GM06990 (cell line): ENCODE data around the gene DPP4.

ENCODE experiments used
- DNase-seq: peaks from one replicate; pipeline ENCODE4 v3.0.0-alpha.2; 2011; ENCODE audit not compliant: insufficient read length; ENCODE audit errors: extremely low read depth
- H3K27me3 ChIP-seq: replicated peaks from 2 replicates; pipeline ENCODE4 v1.6.0; 2011; ENCODE audit warnings: low read length; ENCODE audit not compliant: control insufficient read depth, insufficient read depth
- H3K36me3 ChIP-seq: 2 replicates; pipeline ENCODE4 v1.5.1; 2011; ENCODE audit warnings: low read length; ENCODE audit not compliant: control insufficient read depth, insufficient read depth
- H3K4me3 ChIP-seq: replicated peaks from 2 replicates; pipeline ENCODE4 v1.5.1; 2011; ENCODE audit warnings: low read depth, mild to moderate bottlenecking, control low read depth, low read length
- TF ChIP-seq, protein P1 (sequence below): IDR thresholded peaks from 2 replicates; pipeline ENCODE4 v1.5.1; 2011; ENCODE audit warnings: low read length, control low read depth, mild to moderate bottlenecking, inconsistent platforms; ENCODE audit not compliant: insufficient read depth, poor library complexity, severe bottlenecking

Gene DPP4

DNA sequence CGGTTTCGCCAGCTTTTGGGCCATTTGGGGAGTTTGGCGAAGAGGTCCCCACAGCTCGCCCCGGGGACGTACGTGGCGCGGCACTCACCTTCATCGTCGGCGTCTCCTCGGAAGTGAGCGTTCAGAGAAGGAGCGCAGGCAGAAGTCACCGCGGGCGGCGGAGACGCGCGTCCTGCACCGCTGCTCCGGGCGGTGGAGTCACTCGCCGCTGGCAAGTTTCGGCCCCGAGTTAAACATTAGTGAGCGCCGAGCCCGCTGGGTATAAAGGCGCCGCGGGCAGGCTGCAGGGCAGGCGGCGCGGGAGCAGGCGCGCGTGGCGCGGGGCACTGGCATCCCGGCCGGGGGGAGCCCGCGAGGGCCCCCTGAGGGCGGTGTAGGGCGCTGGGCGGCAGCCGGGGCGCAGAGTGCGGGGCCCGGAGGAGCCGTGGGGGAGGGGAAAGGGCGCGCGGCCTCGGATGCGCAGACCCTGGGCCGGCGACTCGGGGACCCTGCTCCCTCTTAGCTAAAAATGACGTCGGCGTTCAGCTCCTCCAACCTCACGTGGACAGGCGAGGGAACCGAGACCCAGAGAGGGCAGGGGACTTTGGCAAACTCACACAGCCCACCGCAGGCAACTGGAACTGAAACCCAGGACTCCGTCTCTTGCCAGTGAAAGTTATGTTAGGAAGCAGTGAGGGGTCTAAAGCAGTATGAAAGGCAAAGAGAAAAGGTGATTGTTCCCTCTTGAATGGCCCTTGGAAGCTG lies at the start of gene DPP4:
Gene DPP4, minus strand, starts transcription at position 328 of the 744 bp plus-strand sequence. Its CDS starts 234 bp downstream, at position 94.
- TF ChIP-seq, protein P1, sequence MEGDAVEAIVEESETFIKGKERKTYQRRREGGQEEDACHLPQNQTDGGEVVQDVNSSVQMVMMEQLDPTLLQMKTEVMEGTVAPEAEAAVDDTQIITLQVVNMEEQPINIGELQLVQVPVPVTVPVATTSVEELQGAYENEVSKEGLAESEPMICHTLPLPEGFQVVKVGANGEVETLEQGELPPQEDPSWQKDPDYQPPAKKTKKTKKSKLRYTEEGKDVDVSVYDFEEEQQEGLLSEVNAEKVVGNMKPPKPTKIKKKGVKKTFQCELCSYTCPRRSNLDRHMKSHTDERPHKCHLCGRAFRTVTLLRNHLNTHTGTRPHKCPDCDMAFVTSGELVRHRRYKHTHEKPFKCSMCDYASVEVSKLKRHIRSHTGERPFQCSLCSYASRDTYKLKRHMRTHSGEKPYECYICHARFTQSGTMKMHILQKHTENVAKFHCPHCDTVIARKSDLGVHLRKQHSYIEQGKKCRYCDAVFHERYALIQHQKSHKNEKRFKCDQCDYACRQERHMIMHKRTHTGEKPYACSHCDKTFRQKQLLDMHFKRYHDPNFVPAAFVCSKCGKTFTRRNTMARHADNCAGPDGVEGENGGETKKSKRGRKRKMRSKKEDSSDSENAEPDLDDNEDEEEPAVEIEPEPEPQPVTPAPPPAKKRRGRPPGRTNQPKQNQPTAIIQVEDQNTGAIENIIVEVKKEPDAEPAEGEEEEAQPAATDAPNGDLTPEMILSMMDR, result no peak
- H3K36me3 ChIP-seq, result no peaks in the 10 kb centered on the region
- no peaks in the 10 kb centered on the region for H3K27me3 ChIP-seq
- peak; percentile 71 for DNase-seq
- H3K4me3 ChIP-seq, result peak within 1 kb of the TSS; percentile 61

DNA sequence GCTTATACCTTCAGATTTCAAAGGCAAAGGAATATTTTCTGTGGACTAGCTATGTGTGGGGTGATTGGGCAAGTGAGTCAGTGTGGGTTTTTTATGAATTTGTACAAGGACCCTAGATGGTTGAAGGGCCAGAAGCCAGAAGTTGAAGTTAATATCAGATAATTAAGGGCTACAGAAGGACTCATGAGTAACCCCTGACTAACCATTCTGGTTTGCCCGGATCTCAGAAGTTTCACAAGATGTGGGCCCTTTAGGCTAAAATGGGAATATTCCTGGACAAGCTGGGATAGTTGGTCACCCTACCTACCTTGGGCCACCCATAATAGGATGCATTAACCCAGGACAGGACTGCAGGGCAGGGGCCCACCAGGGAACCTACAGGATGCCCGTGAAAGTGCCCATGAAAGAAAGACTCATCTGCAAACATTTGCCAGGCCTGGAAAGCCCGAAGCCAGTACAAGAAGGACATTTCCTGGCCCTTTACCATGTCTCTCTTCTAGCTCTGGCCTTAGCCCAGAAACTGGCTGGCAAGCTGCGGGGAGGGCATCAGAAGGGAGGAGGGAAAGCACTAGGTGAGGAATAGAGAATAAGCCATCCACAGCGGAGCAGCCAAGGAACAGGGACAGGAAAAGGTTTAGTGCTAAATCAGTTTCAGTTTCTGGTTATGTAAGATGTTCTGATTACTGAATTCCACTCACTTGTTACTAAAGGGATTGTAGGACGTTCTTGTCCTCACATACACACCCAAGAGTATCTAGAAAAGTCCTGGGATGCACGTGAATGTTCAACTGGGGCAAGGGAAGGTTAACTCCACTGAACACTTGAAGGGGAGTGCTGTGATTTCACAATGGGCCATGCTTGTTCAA lies 44.4 kb upstream of the DPP4 start:
- no peaks in the 10 kb centered on the region for H3K36me3 ChIP-seq
- DNase-seq, result no peak
- H3K27me3 ChIP-seq, result no peaks in the 10 kb centered on the region
- TF ChIP-seq, protein P1, result no peak
- no peak overlapping the region for H3K4me3 ChIP-seq

DNA sequence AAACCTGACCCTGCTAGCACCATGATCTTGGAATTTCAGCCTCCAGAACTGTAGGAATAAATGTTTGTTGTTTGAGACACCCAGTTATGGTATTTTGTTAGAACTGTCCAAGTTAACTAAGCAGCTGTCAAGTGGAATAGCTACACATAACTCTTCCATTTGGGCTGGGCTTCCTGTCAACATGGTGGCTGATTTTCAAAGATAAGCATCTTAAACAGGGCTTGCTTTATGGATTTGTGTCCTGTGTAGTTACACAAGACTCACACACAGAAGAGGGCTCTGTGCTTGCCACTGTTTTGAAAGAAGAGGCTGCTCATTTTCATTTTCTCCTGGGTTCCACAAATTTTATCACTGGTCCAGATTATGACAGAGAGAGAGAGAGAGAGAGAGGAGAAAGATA lies 42.3 kb upstream of the DPP4 start:
- TF ChIP-seq, protein P1, result no peak
- Histone ChIP-seq H3K36me3 (no peaks in the 10 kb centered on the region), H3K27me3 (no peaks in the 10 kb centered on the region), H3K4me3 (no peak overlapping the region)
- DNase-seq, result no peak

DNA sequence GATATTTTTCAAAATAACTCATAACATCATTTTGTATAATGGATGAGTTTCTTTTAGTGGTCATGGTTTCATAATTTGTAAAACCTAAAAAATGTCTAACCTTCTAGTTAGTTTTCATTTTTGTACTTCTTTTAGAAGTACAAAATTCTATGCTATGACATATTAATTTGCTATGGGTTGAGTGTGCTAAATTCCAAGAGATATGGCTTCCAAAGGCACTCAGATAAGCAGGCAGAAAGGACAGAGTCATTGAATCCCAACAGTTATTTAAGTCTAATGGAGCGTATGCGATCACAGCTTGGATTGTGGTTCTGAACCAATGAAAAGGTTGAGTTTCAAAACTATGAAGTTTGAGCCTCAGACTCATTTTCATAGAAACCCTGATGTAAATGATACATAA lies 41.1 kb upstream of the DPP4 start:
- Histone ChIP-seq H3K36me3 (no peaks in the 10 kb centered on the region), H3K4me3 (no peak overlapping the region), H3K27me3 (no peaks in the 10 kb centered on the region)
- TF ChIP-seq, protein P1, result no peak
- no peak for DNase-seq

DNA sequence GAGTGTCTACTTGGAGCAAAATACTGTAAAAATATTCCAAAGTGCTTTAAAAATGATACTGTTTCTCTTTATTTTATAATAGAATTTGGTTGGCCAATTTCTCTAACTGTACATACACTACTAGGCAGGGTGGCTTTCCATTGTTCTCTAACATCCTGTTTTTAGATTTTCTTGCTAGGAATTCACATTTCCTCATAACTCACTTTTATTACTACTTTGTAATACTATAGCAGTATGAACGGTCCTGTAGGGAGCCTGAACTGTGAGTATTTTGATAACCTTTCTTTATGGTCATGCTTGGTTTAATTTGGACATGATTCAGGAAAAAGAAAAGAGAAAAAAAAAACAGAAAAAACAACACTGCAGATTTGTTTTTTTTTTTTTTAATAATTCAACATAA lies 40.3 kb upstream of the DPP4 start:
- no peak for DNase-seq
- Histone ChIP-seq H3K36me3 (no peaks in the 10 kb centered on the region), H3K27me3 (no peaks in the 10 kb centered on the region), H3K4me3 (no peak overlapping the region)
- TF ChIP-seq, protein P1, result no peak
